HEK293 (cell line): Measurements from ENCODE around the gene TSPAN1.

ENCODE experiments used
- EGR2 ChIP-seq: fragments of 450-650 bp; formaldehyde crosslinking; IDR thresholded peaks from 2 replicates; pipeline ENCODE4 v1.5.1; 2016; ENCODE audit warnings: low read depth, missing biosample characterization, missing genetic modification characterization
- ELK4 ChIP-seq: IDR thresholded peaks from 2 replicates; pipeline ENCODE4 v1.6.1; 2011; ENCODE audit warnings: mild to moderate bottlenecking, low read depth, low read length, borderline replicate concordance
- GFI1B ChIP-seq: fragments of 450-650 bp; formaldehyde crosslinking; IDR thresholded peaks from 2 replicates; pipeline ENCODE4 v1.5.1; 2016; ENCODE audit warnings: missing biosample characterization, missing genetic modification characterization
- GLIS1 ChIP-seq: fragments of 450-650 bp; formaldehyde crosslinking; IDR thresholded peaks from 2 replicates; pipeline ENCODE4 v1.5.1; 2016; ENCODE audit warnings: missing biosample characterization, missing genetic modification characterization
- KLF10 ChIP-seq: fragments of 450-650 bp; IDR thresholded peaks from 2 replicates; pipeline ENCODE4 v1.5.1; 2018; ENCODE audit warnings: missing biosample characterization, mild to moderate bottlenecking, missing genetic modification characterization
- KLF8 ChIP-seq: fragments of 450-650 bp; formaldehyde crosslinking; IDR thresholded peaks from 2 replicates; pipeline ENCODE4 v1.5.1; 2016; ENCODE audit warnings: missing biosample characterization, missing genetic modification characterization
- PATZ1 ChIP-seq: fragments of 450-650 bp; formaldehyde crosslinking; IDR thresholded peaks from 2 replicates; pipeline ENCODE4 v1.5.1; 2016; ENCODE audit warnings: missing biosample characterization, missing genetic modification characterization
- PRDM6 ChIP-seq: fragments of 450-650 bp; formaldehyde crosslinking; IDR thresholded peaks from 2 replicates; pipeline ENCODE4 v1.5.1; 2017; ENCODE audit warnings: missing biosample characterization, missing genetic modification characterization
- SCRT2 ChIP-seq: fragments of 450-650 bp; formaldehyde crosslinking; IDR thresholded peaks from 2 replicates; pipeline ENCODE4 v1.5.1; 2016; ENCODE audit warnings: missing biosample characterization, missing genetic modification characterization
- ZBTB17 ChIP-seq: fragments of 450-650 bp; formaldehyde crosslinking; IDR thresholded peaks from 2 replicates; pipeline ENCODE4 v1.5.1; 2016; ENCODE audit warnings: missing biosample characterization, missing genetic modification characterization
- ZBTB26 ChIP-seq: fragments of 450-650 bp; formaldehyde crosslinking; optimal IDR thresholded peaks from 2 replicates; pipeline ENCODE3; 2016; ENCODE audit warnings: missing biosample characterization, mild to moderate bottlenecking, missing genetic modification characterization
- ZEB2 ChIP-seq: fragments of 450-650 bp; formaldehyde crosslinking; IDR thresholded peaks from 2 replicates; pipeline ENCODE4 v1.5.1; 2016; ENCODE audit warnings: missing biosample characterization, missing genetic modification characterization
- ZIC2 ChIP-seq: fragments of 450-650 bp; formaldehyde crosslinking; IDR thresholded peaks from 2 replicates; pipeline ENCODE4 v1.5.1; 2016; ENCODE audit warnings: missing biosample characterization, missing genetic modification characterization
- ZNF112 ChIP-seq: fragments of 450-650 bp; formaldehyde crosslinking; IDR thresholded peaks from 2 replicates; pipeline ENCODE4 v1.5.0; 2017; ENCODE audit warnings: missing biosample characterization, missing genetic modification characterization
- ZNF132 ChIP-seq: fragments of 450-650 bp; formaldehyde crosslinking; IDR thresholded peaks from 2 replicates; pipeline ENCODE4 v1.5.1; 2017; ENCODE audit warnings: missing biosample characterization, missing genetic modification characterization, borderline replicate concordance
- ZNF155 ChIP-seq: fragments of 450-650 bp; formaldehyde crosslinking; IDR thresholded peaks from 2 replicates; pipeline ENCODE4 v1.5.1; 2016; ENCODE audit warnings: missing biosample characterization, missing genetic modification characterization
- ZNF157 ChIP-seq: fragments of 450-650 bp; formaldehyde crosslinking; IDR thresholded peaks from 2 replicates; pipeline ENCODE4 v1.5.1; 2016; ENCODE audit warnings: missing biosample characterization, missing genetic modification characterization
- ZNF221 ChIP-seq: fragments of 450-650 bp; formaldehyde crosslinking; IDR thresholded peaks from 2 replicates; pipeline ENCODE4 v1.5.1; 2017; ENCODE audit warnings: missing biosample characterization, missing genetic modification characterization, borderline replicate concordance
- ZNF23 ChIP-seq: fragments of 450-650 bp; formaldehyde crosslinking; IDR thresholded peaks from 2 replicates; pipeline ENCODE4 v1.5.1; 2016; ENCODE audit warnings: missing biosample characterization, missing genetic modification characterization, borderline replicate concordance
- ZNF239 ChIP-seq: fragments of 450-650 bp; formaldehyde crosslinking; IDR thresholded peaks from 2 replicates; pipeline ENCODE4 v1.5.1; 2016; ENCODE audit warnings: missing biosample characterization, missing genetic modification characterization
- ZNF302 ChIP-seq: fragments of 450-650 bp; formaldehyde crosslinking; IDR thresholded peaks from 2 replicates; pipeline ENCODE4 v1.5.1; 2016; ENCODE audit warnings: missing biosample characterization, missing genetic modification characterization, low read depth
- ZNF335 ChIP-seq: fragments of 450-650 bp; formaldehyde crosslinking; conservative IDR thresholded peaks from 2 replicates; pipeline ENCODE4 v1.5.1; 2016; ENCODE audit warnings: missing biosample characterization, missing genetic modification characterization
- ZNF473 ChIP-seq: fragments of 450-650 bp; formaldehyde crosslinking; IDR thresholded peaks from 2 replicates; pipeline ENCODE4 v1.5.1; 2017; ENCODE audit warnings: missing biosample characterization, missing genetic modification characterization
- ZNF510 ChIP-seq: fragments of 450-650 bp; formaldehyde crosslinking; IDR thresholded peaks from 2 replicates; pipeline ENCODE4 v1.5.1; 2018; ENCODE audit warnings: mild to moderate bottlenecking, missing genetic modification characterization, missing biosample characterization; ENCODE audit not compliant: insufficient replicate concordance
- ZNF549 ChIP-seq: fragments of 450-650 bp; IDR thresholded peaks from 2 replicates; pipeline ENCODE4 v1.5.1; 2018; ENCODE audit warnings: missing biosample characterization, missing genetic modification characterization, mild to moderate bottlenecking, inconsistent platforms, moderate library complexity
- ZNF555 ChIP-seq: fragments of 450-650 bp; formaldehyde crosslinking; conservative IDR thresholded peaks from 2 replicates; pipeline ENCODE4 v1.5.1; 2017; ENCODE audit warnings: missing biosample characterization, mild to moderate bottlenecking, missing genetic modification characterization, inconsistent platforms
- ZNF558 ChIP-seq: fragments of 450-650 bp; formaldehyde crosslinking; IDR thresholded peaks from 2 replicates; pipeline ENCODE4 v1.5.1; 2016; ENCODE audit warnings: missing biosample characterization, missing genetic modification characterization
- ZNF585B ChIP-seq: fragments of 450-650 bp; formaldehyde crosslinking; IDR thresholded peaks from 2 replicates; pipeline ENCODE4 v1.5.1; 2016; ENCODE audit warnings: missing biosample characterization, missing genetic modification characterization
- ZNF600 ChIP-seq: fragments of 450-650 bp; formaldehyde crosslinking; IDR thresholded peaks from 2 replicates; pipeline ENCODE4 v1.5.1; 2016; ENCODE audit warnings: missing biosample characterization, missing genetic modification characterization
- ZNF658 ChIP-seq: fragments of 450-650 bp; formaldehyde crosslinking; IDR thresholded peaks from 2 replicates; pipeline ENCODE4; 2016; ENCODE audit warnings: missing biosample characterization, missing genetic modification characterization
- ZNF692 ChIP-seq: fragments of 450-650 bp; formaldehyde crosslinking; IDR thresholded peaks from 2 replicates; pipeline ENCODE4 v1.5.1; 2016; ENCODE audit warnings: missing biosample characterization, missing genetic modification characterization
- ZNF776 ChIP-seq: fragments of 450-650 bp; formaldehyde crosslinking; IDR thresholded peaks from 2 replicates; pipeline ENCODE4 v1.5.0; 2017; ENCODE audit warnings: missing biosample characterization, missing genetic modification characterization, borderline replicate concordance
- ZNF837 ChIP-seq: fragments of 450-650 bp; formaldehyde crosslinking; IDR thresholded peaks from 2 replicates; pipeline ENCODE4 v1.5.1; 2016; ENCODE audit warnings: missing biosample characterization, missing genetic modification characterization
- ZSCAN30 ChIP-seq: fragments of 450-650 bp; IDR thresholded peaks from 2 replicates; pipeline ENCODE4 v1.5.1; 2018; ENCODE audit warnings: missing biosample characterization, mild to moderate bottlenecking, missing genetic modification characterization, moderate library complexity

Gene TSPAN1

GRCh38 chr1:46181343-46182260 is 6.7 kb downstream of the TSPAN1 start (continued):
- no peak for TF ChIP-seq ZNF776
- peak; percentile 30; the same call in 1 of the 2 replicates for TF ChIP-seq ZEB2 (tag by site-specific recombination)
- TF ChIP-seq ZNF585B: no peak
- no peak for TF ChIP-seq ZBTB26 (tag by site-specific recombination)
- TF ChIP-seq SCRT2: no peak
- no peak for TF ChIP-seq ZNF549 (tag by site-specific recombination)
- no peak for TF ChIP-seq GFI1B (tag by site-specific recombination)
- TF ChIP-seq KLF8: no peak
- 0 out of 2 replicates have a peak, but pooled peaks have one; percentile 22 for TF ChIP-seq ZBTB17 (tag by site-specific recombination)
- TF ChIP-seq ZNF155 (tag by site-specific recombination): no peak
- no peak for TF ChIP-seq ZNF239 (tag by site-specific recombination)
- no peak for TF ChIP-seq ZNF473
- peak; percentile 51; the same call in 1 of the 2 replicates for TF ChIP-seq PATZ1 (tag by site-specific recombination)
- no peak for TF ChIP-seq ZIC2 (tag by site-specific recombination)
- no peak for TF ChIP-seq ELK4
- peak; percentile 68 for TF ChIP-seq GLIS1 (tag by site-specific recombination)
- TF ChIP-seq ZNF600 (tag by site-specific recombination): no peak
- no peak for TF ChIP-seq KLF10
- no peak for TF ChIP-seq ZNF302
- TF ChIP-seq ZNF132 (tag by site-specific recombination): no peak
- no peak for TF ChIP-seq EGR2
- no peak for TF ChIP-seq ZNF837 (tag by site-specific recombination)
- TF ChIP-seq ZNF692: no peak
- no peak for TF ChIP-seq ZNF157 (tag by site-specific recombination)
- TF ChIP-seq ZNF335: 0 out of 2 replicates have a peak, but pooled peaks have one; percentile 18
- no peak for TF ChIP-seq ZNF510 (tag by site-specific recombination)
- no peak for TF ChIP-seq ZNF555 (tag by site-specific recombination)
- no peak for TF ChIP-seq PRDM6 (tag by site-specific recombination)
- no peak for TF ChIP-seq ZNF558 (tag by site-specific recombination)
- TF ChIP-seq ZNF221 (tag by site-specific recombination): no peak
- TF ChIP-seq ZNF658 (tag by site-specific recombination): no peak
- no peak for TF ChIP-seq ZNF112 (tag by site-specific recombination)
- TF ChIP-seq ZSCAN30 (tag by site-specific recombination): no peak
- TF ChIP-seq ZNF23: no peak
